ENCODE results near the gene CYP2A7. TPM values are rescaled to one million over a fixed set of nuclear protein-coding genes. Genes with fewer than 3 reads are reported as not detected.
"Not testable (repeated sequence)": the region's sequence is repeated elsewhere in the genome, so short reads cannot be mapped to it uniquely, and the experiment has no call there.

CYP2A7 gene, protein sequence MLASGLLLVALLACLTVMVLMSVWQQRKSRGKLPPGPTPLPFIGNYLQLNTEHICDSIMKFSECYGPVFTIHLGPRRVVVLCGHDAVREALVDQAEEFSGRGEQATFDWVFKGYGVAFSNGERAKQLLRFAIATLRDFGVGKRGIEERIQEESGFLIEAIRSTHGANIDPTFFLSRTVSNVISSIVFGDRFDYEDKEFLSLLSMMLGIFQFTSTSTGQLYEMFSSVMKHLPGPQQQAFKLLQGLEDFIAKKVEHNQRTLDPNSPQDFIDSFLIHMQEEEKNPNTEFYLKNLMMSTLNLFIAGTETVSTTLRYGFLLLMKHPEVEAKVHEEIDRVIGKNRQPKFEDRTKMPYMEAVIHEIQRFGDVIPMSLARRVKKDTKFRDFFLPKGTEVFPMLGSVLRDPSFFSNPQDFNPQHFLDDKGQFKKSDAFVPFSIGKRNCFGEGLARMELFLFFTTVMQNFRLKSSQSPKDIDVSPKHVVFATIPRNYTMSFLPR
- total RNA-seq (2014; rRNA removed; shearing (Covaris generic)): not detected in 2 replicates

DNA sequence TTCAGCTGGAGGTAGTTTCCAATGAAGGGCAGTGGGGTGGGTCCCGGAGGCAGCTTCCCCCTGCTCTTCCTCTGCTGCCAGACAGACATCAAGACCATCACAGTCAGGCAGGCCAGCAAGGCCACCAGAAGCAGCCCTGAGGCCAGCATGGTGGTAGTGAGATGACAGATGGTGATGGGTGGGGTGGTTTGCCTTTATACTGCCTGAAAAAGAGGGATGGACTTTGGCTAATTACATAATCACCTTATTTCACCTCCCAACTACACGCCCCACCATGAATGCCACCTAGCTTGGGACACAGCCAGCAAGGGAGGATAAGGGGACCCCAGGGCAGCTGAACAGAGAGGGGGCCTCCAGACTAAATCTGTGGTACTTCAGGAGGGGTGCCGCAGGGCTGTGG, at the start of gene CYP2A7:
TSS of gene CYP2A7 (minus strand) at position 170 of the 400 bp plus-strand sequence. CDS start at position 149, 21 bp downstream.
- DNase-seq (ENCODE audit: low spot score); in situ Hi-C loops (cut with HindIII; ENCODE audit: low sequenced_read_pairs): not testable (repeated sequence)

DNA sequence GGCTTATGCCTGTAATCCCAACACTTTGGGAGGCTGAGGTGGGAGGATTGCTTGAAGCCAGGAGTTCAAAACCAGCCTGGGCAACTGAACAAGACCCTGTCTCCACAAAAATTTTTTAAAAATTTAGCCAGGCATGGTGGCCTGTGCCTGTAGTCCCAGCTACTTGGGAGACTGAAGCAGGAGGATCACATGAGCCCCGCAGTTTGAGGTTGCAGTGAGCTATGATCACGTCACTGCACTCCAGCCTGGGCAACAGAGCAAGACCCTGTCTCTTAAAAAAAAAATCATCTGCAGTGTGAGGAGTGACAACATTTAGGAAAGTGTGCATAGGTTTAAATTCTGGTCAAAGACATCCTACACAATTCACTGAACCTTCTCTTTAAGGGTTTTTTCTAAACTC, 48.8 kb upstream of the CYP2A7 start:
- in situ Hi-C loops (cut with HindIII; ENCODE audit: low sequenced_read_pairs); DNase-seq (ENCODE audit: low spot score): not testable (repeated sequence)

DNA sequence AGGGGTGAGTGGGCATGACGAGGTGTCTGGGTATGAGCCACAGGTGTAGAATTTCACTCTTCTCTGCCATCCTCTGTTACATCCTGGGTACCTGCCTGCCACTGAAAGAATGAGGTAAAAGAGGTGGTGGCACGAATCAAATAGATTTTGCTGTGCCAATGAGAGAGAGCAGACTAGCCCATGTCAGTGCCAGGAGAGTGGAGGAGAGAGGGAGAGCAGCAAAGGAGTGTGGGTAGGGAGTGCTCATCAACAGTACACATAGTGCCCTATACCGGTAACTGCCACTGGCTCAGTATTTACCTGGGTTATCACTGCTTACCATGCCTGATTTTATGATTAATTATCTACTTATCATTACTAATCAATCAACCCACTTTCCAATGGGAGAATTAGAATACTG, 47.9 kb upstream of the CYP2A7 start:
- in situ Hi-C loops (cut with HindIII; ENCODE audit: low sequenced_read_pairs); DNase-seq (ENCODE audit: low spot score): not testable (repeated sequence)

DNA sequence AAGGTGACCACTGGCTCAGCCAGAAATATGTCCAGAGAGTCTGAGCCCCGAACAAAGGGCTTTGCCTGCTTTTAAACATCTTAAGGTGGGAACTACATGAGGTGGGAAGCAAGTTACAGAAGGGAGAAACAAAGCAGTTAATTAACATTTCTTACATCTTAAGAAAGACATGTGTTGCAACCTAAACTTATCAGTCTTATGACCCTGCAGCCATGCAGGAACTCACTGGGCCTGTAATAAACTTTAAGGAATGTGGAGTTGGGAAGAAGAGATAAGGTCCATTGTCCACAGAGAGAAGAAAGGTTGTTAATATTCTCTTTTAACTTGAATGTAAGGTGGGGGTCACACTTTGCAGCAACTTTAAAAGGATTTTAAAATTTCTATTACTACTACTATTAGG, 46.8 kb upstream of the CYP2A7 start:
- in situ Hi-C loops (cut with HindIII; ENCODE audit: low sequenced_read_pairs): no loop called here
- DNase-seq (ENCODE audit: low spot score): no peak

DNA sequence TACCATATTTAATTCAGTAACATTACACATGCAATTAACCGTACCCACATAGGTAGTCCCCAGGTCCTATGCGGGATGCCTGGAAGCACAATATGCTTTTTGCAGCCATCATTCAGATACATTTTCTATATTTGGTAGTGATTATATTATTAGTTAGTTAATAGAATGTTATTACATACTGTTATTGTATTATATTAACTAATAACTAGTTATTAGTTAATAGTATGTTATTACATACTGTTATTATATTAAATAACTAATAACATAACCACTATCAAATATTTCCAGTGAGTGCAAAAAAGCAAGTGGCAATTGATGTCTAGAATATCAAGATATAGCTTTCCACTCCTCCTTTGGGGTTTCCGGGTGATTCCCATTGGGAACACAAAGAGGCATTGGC, 45.5 kb upstream of the CYP2A7 start:
- DNase-seq (ENCODE audit: low spot score): no peak
- in situ Hi-C loops (cut with HindIII; ENCODE audit: low sequenced_read_pairs): no loop called here

DNA sequence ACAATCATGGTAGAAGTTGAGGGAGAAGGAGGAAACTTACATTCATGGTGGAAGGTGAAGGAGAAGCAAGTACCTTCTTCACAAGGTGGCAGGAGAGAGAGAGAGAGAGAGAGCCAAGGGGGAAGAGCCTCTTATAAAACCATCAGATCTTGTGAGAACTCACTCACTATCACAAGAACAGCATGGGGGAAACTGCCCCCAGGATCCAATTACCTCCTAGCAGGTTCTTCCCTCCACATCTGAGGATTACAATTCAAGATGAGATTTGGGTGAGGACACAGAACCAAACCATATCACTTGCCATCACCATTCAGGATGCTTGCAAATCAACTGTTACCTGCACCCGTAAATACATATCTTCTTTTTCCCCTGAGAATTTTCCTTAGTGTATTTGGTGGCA, 44.2 kb upstream of the CYP2A7 start:
- in situ Hi-C loops (cut with HindIII; ENCODE audit: low sequenced_read_pairs); DNase-seq (ENCODE audit: low spot score): not testable (repeated sequence)

DNA sequence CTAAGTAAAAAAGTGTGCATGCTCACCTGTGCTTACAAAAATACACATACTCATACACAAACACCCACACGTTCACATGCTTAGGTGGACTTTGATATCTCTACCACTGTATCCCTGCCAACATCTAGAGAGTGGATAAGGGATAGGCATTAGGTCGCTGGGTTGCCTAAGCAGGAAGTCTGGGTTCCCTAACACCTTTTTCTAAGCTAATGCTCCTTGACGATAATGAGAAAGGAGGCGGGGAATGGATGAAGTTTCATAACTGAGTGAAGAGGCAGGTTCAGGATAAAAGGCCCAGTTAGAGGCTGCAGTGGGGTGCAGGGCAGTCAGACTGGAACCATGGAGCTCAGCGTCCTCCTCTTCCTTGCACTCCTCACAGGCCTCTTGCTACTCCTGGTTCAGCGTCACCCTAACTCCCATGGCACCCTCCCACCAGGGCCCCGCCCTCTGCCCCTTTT, 41.9 kb upstream of the CYP2A7 start:
- DNase-seq (ENCODE audit: low spot score): no peak
- in situ Hi-C loops (cut with HindIII; ENCODE audit: low sequenced_read_pairs): no loop called here

DNA sequence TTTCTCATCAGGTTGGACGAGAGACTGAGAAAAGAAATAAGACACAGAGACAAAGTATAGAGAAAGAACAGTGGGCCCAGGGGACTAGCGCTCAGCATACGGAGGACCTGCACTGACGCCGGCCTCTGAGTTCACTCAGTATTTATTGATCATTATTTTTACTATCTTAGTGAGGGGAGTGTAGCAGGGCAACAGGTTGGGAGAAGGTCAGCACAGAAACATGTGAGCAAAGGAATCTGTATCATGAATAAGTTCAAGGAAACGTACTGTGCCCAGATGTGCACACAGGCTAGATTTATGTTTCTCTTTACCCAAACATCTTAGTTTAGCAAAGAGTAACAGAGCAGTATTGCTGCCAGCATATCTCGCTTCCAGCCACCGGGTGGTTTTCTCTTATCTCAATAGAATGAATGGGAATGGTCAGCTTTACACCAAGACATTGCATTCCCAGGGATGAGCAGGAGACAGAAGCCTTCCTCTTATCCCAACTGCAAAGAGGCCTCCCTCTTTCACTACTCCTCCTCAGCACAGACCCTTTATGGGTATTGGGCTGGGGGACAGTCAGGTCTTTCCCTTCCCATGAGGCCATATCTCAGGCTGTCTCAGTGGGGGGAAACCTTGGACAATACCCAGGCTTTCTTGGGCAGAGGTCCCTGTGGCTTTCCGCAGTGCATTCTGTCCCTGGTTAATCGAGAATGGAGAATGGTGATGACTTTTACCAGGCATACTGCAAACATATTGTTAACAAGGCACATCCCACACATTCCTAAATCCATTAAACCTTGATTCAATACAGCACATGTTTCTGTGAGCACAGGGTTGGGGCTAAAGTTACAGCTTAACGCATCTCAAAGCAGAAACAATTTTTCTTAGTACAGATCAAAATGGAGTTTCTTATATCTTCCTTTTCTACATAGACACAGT, 40.5 kb upstream of the CYP2A7 start:
- not testable (repeated sequence) for DNase-seq (ENCODE audit: low spot score)

DNA sequence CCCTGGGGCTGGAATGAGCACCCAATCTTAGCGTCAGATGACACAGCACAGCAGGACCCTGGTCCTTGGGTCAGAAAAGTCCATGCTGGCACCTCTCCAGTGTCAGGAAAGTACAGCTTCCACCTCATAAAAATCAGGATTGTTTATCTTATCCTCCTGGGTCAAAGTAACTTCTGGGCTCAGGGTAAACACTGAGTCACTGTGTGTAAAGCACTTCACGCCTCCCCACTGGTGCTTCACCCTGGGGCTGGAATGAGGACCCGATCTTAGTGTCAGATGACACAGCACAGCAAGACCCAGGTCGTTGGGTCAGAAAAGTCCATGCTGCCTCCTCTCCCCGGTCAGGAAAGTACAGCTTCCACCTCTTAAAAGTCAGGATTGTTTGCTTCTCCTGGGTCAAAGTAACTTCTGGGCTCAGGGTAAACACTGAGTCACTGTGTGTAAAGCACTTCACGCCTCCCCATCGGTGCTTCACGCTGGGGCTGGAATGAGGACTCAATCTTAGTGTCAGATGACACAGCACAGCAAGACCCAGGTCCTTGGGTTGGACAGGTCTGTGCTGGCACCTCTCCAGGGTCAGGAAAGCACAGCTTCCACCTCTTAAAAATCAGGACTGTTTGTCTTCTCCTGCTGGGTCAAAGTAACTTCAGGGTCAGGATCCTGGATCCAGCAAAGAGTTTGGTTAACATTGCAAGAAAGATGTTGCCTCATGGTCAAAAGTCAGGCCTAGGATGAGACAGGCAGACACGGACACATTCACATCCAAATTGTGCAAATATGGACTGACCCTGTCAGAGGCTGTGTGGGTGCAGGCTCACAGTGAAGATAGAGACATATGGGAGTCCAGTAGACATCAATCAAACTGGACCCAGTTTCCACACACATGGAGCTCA, 39.2 kb upstream of the CYP2A7 start:
- in situ Hi-C loops (cut with HindIII; ENCODE audit: low sequenced_read_pairs): no loop called here
- no peak for DNase-seq (ENCODE audit: low spot score)

More for the DNA sequence above, 40.5 kb upstream of the CYP2A7 start:
- in situ Hi-C loops (cut with HindIII; ENCODE audit: low sequenced_read_pairs): not testable (repeated sequence)

DNA sequence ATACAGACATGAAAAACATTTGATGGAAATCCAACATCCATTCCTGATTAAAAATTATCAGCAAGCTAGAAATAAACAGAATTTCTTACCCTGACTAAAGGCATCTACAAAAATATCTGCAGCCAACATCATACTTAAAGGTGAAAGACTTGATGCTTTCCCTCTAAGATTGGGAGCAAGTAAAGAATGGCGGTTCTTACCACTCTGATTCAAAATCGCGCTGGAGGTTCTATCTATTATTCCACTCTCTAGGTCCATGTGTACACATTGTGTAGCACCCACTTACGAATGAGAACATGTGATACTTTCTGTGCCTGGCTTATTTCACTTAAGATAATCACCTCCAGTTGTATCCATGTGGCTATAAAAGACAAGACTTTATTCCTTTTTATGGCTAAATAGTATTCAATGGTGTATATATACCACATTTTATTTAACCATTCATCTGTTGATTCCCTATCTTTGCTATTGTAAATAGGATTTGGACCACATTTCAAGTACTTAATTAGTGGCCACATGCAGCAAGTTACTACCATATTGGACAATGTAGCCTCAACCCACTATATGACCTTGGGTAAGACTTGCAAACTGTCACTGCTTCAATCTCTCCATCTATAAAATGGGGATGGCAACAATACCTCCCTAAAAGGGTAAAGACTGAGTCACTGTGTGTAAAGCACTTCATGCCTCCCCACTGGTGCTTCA, 38.4 kb upstream of the CYP2A7 start:
- in situ Hi-C loops (cut with HindIII; ENCODE audit: low sequenced_read_pairs): no loop called here
- DNase-seq (ENCODE audit: low spot score): no peak

DNA sequence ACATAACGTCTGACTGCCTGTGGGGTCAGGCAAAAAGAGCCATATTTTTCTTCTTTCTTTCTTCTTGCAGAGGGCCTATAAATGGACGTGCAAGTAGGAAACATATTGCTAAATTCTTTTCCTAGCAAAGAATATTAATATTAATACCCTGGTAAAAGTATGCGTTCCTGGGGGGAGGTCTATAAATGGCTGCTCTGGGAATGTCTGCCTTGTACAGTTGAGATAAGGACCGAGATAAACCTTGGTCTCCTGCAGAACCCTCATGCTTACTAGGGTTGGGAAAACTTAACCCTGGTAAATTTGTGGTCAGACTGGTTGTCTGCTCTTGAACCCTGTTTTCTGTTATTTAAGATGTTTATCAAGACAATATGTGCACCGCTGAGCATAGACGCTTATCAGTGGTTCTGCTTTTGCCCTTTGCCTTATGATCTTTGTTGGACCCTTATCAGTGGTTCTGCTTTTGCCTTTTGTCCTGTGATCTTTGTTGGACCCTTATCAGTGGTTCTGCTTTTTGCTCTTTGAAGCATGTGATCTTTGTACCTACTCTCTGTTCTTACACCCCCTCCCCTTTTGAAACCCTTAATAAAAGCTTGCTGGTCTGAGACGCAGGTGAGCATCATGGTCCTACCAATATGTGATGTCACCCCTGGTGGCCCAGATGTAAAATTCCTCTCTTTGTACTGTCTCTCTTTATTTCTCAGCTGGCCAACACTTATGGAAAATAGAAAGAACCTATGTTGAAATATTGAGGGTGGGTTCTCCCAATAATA, 37.7 kb upstream of the CYP2A7 start:
- in situ Hi-C loops (cut with HindIII; ENCODE audit: low sequenced_read_pairs); DNase-seq (ENCODE audit: low spot score): not testable (repeated sequence)

DNA sequence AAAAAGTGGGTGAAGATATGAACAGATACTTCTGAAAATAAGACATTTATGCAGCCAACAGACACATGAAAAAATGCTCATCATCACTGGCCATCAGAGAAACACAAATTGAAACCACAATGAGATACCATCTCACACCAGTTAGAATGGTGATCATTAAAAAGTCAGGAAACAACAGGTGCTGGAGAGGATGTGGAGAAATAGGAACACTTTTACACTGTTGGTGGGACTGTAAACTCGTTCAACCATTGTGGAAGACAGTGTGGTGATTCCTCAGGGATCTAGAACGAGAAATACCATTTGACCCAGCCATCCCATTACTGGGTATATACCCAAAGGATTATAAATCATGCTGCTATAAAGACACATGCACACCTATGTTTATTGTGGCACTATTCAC, 36.3 kb upstream of the CYP2A7 start:
- DNase-seq (ENCODE audit: low spot score); in situ Hi-C loops (cut with HindIII; ENCODE audit: low sequenced_read_pairs): not testable (repeated sequence)

DNA sequence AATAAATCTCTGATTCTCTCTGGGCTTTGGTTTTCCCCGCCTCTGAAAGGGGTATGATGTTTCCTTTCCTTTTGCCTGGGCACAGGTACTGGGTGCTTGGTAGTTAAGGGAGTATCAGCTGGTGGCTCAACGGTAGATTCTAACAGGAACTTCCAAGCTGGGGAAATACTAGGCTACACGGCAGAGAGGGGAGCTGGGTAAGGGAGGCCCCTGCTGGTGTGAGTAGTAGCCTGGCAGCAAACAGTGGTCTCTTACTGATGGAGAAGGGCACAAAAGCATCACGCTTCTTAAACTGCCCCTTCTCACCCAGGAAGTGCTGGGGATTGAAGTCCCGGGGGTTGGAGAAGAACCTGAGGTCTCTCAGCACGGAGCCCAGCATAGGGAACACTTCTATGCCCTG, 26.9 kb upstream of the CYP2A7 start:
- no peak for DNase-seq (ENCODE audit: low spot score)
- in situ Hi-C loops (cut with HindIII; ENCODE audit: low sequenced_read_pairs): no loop called here

DNA sequence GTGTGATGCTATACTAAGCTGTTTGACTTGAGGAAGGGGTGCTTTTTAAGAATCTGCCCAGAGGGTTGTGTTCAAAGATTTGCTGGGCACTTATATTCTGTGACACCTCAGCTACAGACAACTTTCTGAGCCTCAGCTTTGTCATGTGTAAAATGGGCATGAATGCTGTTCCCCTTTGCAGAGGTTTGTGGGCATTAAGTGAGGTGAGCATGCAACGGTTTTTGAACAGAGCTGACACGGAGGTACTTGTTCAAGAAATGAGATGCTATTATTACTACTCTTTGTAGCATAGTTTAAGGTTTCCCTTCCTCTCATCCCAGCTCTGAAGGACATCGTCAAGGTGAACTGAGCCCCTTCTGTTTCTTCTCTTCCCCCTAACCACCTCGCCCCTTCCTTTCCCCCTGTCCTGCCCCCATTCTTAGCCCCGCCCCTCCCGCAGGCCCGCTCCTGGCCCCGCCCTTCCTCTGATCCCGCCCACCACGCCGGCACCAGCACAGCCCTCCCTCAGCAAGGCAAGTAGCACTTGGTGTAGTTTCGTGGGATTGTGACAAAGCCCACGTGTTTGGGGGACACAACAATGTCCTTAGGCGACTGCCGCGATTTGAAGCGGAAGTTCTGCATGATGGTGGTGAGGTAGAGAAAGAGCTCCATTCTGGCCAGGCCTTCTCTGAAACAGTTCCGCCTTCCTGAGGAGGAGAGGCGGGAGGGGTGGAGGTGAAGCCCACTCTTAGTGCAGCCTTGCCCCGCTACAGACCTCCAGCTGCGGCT, 26.1 kb upstream of the CYP2A7 start:
- DNase-seq (ENCODE audit: low spot score): no peak
- in situ Hi-C loops (cut with HindIII; ENCODE audit: low sequenced_read_pairs): no loop called here

DNA sequence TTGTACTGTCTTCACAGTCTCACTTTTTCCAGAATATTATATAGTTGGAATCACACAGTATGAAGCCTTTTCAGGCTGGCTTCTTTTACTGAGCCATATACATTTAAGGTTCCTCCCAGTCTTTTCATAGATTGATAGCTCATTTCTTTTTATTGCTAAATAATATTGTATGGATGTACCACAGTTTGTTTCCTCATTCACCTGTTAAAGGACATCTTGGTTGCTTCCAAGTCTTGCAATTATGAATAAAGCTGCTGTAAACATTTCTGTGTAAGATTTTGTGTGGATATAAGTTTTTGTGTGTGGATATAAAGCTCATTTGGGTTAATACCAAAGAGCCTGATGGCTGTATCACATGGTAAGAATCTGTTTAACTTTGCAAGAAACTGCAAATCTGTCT, 24.5 kb upstream of the CYP2A7 start:
- no peak for DNase-seq (ENCODE audit: low spot score)
- in situ Hi-C loops (cut with HindIII; ENCODE audit: low sequenced_read_pairs): no loop called here

DNA sequence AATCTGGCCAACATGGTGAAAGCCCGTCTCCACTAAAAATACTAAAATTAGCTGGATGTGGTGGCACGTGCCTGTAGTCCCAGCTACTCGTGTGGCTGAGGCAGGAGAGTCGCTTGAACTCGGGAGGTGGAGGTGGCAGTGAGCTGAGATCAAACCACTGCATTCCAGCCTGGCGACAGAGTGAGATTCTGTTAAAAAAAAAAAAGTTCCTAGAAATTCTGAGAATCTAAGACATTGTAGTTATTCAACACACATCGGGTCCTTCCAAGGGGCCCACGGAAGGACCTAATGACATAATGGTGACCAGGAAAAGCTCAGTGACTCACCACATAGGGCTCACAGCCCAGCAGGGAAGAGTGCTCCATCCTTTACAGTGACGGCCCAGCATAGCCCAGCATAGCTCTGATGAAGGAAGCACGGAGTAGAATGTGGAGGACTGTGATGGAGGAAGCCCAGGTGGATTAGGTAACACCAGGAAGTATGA, 22.7 kb upstream of the CYP2A7 start:
- in situ Hi-C loops (cut with HindIII; ENCODE audit: low sequenced_read_pairs); DNase-seq (ENCODE audit: low spot score): not testable (repeated sequence)

Data from G401 (cell line).